ENCODE data around the gene IQCE.
A peak's percentile ranks its signal among the peaks of the same experiment; 100 is the strongest.
"Not testable (repeated sequence)": the region's sequence is repeated elsewhere in the genome, so short reads cannot be mapped to it uniquely, and the experiment has no call there.

IQCE gene

GRCh38 chr7:2554661-2555111 is 4.1 kb upstream of the IQCE start:
- DNase-seq (ENCODE audit: low spot score): no peak

- peak; percentile 91 for DNase-seq (ENCODE audit: low spot score)
Observed at GRCh38 chr7:2555121-2556052, 3.4 kb upstream of the IQCE start, which contains the start of gene BRAT1. TSS of gene BRAT1 (minus strand) at chr7:2555524. CDS start at chr7:2554431, 1,093 bp downstream.

GRCh38 chr7:2559283-2559950 is 638 bp downstream of the IQCE start:
- DNase-seq (ENCODE audit: low spot score): no peak

GRCh38 chr7:2563955-2564354 is 5.2 kb downstream of the IQCE start:
- DNase-seq (ENCODE audit: low spot score): not testable (repeated sequence)

GRCh38 chr7:2564970-2565540 is 6.3 kb downstream of the IQCE start:
- DNase-seq (ENCODE audit: low spot score): no peak

GRCh38 chr7:2566348-2566889 is 7.6 kb downstream of the IQCE start:
- no peak for DNase-seq (ENCODE audit: low spot score)

- no peak for DNase-seq (ENCODE audit: low spot score)
Observed at GRCh38 chr7:2566890-2567678, 8.3 kb downstream of the IQCE start.

- peak; percentile 66 for DNase-seq (ENCODE audit: low spot score)
Observed at GRCh38 chr7:2567679-2568278, 9.0 kb downstream of the IQCE start.

GRCh38 chr7:2568521-2569223 is 9.9 kb downstream of the IQCE start:
- no peak for DNase-seq (ENCODE audit: low spot score)

- DNase-seq (ENCODE audit: low spot score): no peak
Observed at GRCh38 chr7:2569421-2569820, 10.6 kb downstream of the IQCE start.

- no peak for DNase-seq (ENCODE audit: low spot score)
Observed at GRCh38 chr7:2570021-2570420, 11.2 kb downstream of the IQCE start.

GRCh38 chr7:2571409-2571808 is 12.6 kb downstream of the IQCE start:
- DNase-seq (ENCODE audit: low spot score): no peak

- peak; percentile 75 for DNase-seq (ENCODE audit: low spot score)
Observed at GRCh38 chr7:2572101-2572842, 13.5 kb downstream of the IQCE start.

GRCh38 chr7:2573761-2574160 is 15.0 kb downstream of the IQCE start:
- DNase-seq (ENCODE audit: low spot score): no peak

- DNase-seq (ENCODE audit: low spot score): no peak
Observed at GRCh38 chr7:2575046-2575732, 16.4 kb downstream of the IQCE start.

GRCh38 chr7:2575733-2576340 is 17.1 kb downstream of the IQCE start:
- no peak for DNase-seq (ENCODE audit: low spot score)

- no peak for DNase-seq (ENCODE audit: low spot score)
Observed at GRCh38 chr7:2576742-2577491, 18.1 kb downstream of the IQCE start.

Data from putamen (tissue), 1 donor.